IPS-18c (cell line): ENCODE data around the gene MDFI.
"Not testable (repeated sequence)": the region's sequence is repeated elsewhere in the genome, so short reads cannot be mapped to it uniquely, and the experiment has no call there.

Source experiments
- H3K4me3 ChIP-seq: 2 replicates; pipeline ENCODE4 v1.7.0; 2013; ENCODE audit warnings: low read depth, mild to moderate bottlenecking, low read length, moderate library complexity; ENCODE audit not compliant: insufficient read depth
- H3K9me3 ChIP-seq: one replicate; pipeline ENCODE4 v1.6.1; 2013; ENCODE audit warnings: mild to moderate bottlenecking, low read length, moderate library complexity; ENCODE audit not compliant: control insufficient read depth, insufficient read depth

Gene MDFI

GRCh38 chr6:41599852-41600445 lies 38.3 kb upstream of the MDFI start:
- Histone ChIP-seq H3K4me3 (no peak overlapping the region), H3K9me3 (no peaks in the 10 kb centered on the region)

GRCh38 chr6:41600499-41601247 lies 37.6 kb upstream of the MDFI start:
- Histone ChIP-seq H3K9me3 (no peaks in the 10 kb centered on the region), H3K4me3 (no peak overlapping the region)

GRCh38 chr6:41601248-41601549 lies 37.1 kb upstream of the MDFI start:
- H3K9me3 ChIP-seq = no peaks in the 10 kb centered on the region
- H3K4me3 ChIP-seq = no peak overlapping the region

DNA sequence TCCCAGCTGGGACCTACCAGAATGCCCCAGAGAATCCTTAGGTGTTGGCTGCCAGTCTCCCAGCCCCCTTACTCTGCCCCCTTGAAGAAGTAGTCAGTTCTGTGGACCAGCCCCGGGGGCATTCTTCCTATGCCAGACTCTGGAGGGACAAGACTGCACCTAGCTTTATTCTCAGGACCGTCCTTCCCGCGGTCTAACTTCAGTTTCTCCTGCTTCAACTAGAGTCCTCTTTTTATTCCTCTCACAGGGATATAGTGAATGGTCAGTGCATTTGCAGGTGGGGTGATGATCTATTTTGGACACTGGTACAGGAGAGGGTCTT lies 35.9 kb upstream of the MDFI start:
- Histone ChIP-seq H3K4me3 (no peak overlapping the region), H3K9me3 (no peaks in the 10 kb centered on the region)

GRCh38 chr6:41602864-41603608 lies 35.2 kb upstream of the MDFI start:
- Histone ChIP-seq H3K9me3 (no peaks in the 10 kb centered on the region), H3K4me3 (peak overlapping the region; percentile 30; the same call in 1 of the 2 replicates)

GRCh38 chr6:41604006-41604405 lies 34.3 kb upstream of the MDFI start:
- no peaks in the 10 kb centered on the region for H3K9me3 ChIP-seq

DNA sequence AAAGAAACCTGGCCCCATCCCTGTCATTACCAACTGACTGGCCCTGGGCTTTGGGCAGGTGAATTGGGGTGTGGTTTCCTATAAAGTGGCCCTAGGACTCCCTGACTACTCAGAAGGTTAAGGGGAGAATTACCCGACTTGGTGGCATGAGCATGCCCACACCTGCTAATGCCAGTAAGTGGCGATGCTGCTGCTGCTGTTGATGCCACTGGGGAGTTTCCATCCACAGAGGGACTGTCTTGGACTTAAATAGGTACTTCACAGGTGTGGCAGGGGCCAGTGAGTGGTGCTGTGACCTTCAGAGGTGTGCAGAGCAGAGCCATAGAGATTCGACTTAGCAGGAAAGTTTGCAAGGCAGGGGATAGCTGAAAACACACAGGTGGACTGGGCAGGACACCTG lies 32.6 kb upstream of the MDFI start:
- Histone ChIP-seq H3K4me3 (no peak overlapping the region), H3K9me3 (no peaks in the 10 kb centered on the region)

More at GRCh38 chr6:41604006-41604405, 34.3 kb upstream of the MDFI start:
- H3K4me3 ChIP-seq = no peak overlapping the region

DNA sequence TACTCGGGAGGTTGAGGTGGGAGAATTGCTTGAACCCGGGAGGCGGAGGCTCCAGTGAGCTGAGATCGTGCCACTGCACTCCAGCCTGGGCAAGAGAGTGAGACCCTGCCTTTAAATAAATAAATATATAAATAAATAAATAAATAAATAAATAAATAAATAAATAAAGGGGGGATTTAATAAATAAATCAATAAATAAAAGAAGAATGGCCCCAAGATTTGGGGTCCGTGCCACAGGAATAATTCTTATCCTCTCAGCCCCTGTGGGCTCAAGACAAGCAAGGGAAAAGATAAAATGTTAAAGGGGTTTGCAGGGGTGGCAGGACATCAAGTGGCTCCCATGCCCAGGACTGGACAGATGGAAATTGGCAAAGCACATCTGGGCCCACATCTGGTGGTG lies 31.2 kb upstream of the MDFI start:
- Histone ChIP-seq H3K9me3 (no peaks in the 10 kb centered on the region), H3K4me3 (no peak overlapping the region)

DNA sequence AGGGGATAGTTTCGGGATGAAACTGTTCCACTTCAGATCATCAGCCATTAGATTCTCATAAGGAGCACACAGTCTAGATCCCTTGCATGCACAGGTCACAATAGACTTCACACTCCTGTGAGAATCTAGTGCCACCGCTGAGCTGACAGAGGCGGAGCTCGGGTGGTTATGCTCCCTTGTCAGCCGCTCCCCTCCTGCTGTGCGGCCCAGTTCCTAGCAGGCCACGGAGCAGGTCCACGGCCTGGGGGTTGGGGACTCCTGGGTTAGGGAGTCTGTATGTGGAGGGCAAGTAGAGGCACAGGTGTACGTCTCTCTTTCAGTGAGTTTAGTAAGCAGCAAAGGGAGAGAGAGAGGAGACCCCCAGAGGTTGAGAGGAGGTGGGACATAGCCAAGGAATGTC lies 30.5 kb upstream of the MDFI start:
- Histone ChIP-seq H3K9me3 (no peaks in the 10 kb centered on the region), H3K4me3 (no peak overlapping the region)

- Histone ChIP-seq H3K9me3 (no peaks in the 10 kb centered on the region), H3K4me3 (no peak overlapping the region)
Measured at GRCh38 chr6:41608443-41609151, 29.7 kb upstream of the MDFI start.

DNA sequence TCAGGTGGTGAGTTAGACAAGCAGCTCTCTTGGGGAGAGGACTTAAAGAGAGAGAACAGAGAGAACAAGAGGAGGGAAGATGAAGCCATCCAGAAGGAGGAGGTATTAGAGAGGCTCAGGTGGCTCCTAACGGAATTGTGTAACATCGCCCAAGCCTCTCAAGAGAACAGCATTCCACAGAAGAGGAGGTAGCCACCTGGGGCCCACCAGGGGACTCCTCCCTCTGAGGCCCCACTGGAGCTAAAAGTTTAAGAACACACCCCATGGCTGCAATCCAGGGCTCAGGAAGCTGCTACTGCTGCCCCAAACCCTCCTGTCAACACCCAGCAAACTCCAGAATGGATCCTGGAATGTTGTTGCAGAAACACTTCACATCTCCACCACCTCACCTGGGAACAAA lies 23.6 kb upstream of the MDFI start:
- H3K9me3 ChIP-seq = no peaks in the 10 kb centered on the region
- H3K4me3 ChIP-seq = no peak overlapping the region; the same call in 1 of the 2 replicates

- Histone ChIP-seq H3K9me3 (no peaks in the 10 kb centered on the region), H3K4me3 (no peak overlapping the region)
Measured at GRCh38 chr6:41615311-41615710, 23.0 kb upstream of the MDFI start.

DNA sequence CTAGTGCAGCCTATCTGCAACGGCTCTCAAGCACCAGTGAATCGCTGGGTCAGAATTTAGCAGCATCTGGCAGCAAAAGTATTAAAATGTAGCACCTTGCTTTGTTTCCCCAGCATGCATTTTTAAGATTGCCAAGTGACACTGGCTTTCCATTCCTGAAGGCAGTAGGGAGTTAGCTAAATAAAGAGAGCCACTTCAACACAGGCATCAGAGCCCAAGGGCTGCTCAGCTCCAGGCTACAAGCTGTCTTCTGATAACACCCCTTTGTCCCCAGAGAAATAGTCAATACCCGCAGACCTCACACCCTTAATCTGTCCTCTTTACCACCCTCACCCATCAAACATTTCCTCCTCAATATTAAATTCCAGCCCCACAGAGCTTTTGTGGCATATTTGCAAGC lies 19.7 kb upstream of the MDFI start:
- Histone ChIP-seq H3K4me3 (no peak overlapping the region), H3K9me3 (no peaks in the 10 kb centered on the region)

DNA sequence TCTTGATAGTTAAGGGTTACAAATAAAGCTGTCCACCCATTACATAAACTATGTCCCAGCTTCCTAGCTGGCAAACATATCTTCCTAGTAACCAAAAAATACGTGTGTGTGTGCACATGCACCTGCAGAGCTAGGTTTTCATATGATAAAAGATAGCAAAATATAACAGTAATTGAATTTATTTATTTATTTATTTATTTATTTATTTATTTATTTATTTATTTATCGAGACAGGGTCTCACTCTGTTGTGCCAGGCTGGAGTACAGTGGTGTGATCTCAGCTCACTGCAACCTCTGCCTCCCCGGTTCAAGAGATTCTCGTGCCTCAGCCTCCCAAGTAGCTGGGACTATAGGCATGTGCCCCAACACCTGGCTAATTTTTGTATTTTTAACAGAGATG lies 19.1 kb upstream of the MDFI start:
- H3K4me3 ChIP-seq, H3K9me3 ChIP-seq: not testable (repeated sequence)

DNA sequence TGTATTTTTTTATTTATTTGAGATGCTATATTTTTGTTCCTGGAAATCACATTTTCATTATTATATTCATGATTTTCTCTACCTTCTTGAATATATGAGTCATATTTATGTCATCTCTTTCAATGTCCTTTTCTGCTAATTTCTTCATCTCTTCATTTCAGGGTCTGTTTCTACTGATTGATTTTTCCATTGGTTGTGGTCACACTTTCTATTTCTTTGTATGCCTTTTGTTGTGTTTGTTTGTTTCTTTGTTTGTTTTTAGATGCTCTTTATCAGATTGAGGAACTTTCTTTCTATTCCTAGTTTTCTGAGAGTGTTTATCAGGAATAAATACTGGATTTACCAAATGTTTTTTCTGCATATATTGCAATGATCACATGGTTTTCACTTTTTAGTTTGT lies 16.9 kb upstream of the MDFI start:
- Histone ChIP-seq H3K9me3 (no peaks in the 10 kb centered on the region), H3K4me3 (no peak overlapping the region)

GRCh38 chr6:41621802-41622201 lies 16.5 kb upstream of the MDFI start:
- no peaks in the 10 kb centered on the region for H3K9me3 ChIP-seq
- H3K4me3 ChIP-seq = no peak overlapping the region

DNA sequence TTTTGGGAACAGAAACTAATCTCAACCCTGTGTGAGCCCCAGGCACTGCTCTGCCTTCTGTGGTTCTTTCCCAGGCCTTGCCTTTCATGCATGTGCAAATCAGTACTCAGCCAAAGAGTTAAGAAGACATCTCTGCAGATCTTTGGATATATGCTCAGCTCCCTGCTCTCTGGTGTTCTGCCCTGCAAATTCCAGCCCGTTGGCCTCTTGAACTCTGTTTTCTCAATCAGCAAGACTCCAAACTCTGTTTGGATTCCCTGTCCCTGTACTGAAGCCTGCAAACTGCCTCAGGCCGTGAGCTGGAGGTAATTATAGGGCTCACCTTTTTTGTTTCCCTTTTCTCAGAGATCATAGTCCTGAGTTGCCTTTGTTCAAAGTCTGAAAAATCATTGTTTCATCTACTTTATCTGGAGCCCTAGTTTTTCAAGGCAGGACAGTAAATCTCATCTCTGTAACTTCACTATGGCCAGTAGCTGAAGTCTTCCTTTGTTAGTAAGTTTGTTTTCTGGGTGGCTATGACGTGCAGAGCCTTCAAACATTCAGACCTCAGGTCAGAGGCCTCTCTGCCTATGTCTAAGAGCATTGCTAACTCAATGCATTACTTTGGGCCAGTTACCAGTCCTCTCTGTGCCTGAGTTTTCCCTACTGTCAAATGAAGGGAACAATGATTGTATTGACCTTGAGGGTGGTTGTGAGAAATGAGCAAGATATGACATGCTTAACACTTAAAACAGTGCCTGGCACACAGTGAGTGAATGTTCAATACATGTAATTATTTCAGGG lies 15.9 kb upstream of the MDFI start:
- Histone ChIP-seq H3K9me3 (no peaks in the 10 kb centered on the region), H3K4me3 (no peak overlapping the region)
